BLaER1 treated with 17β-estradiol and CSF1 and Interleukin-3, amounts not matched to agents 10 nM and 100 nM (cell line): ENCODE data around the gene NUSAP1.
"Not testable (repeated sequence)": the region's sequence is repeated elsewhere in the genome, so short reads cannot be mapped to it uniquely, and the experiment has no call there.

Source experiments
- H3K27ac ChIP-seq, 11 experiments: shearing (Covaris generic); formaldehyde crosslinking; 2 replicates each; pipeline ENCODE4 v1.8.1; 2022
- H3K27me3 ChIP-seq, 11 experiments: shearing (Covaris generic); formaldehyde crosslinking; 2 replicates each; pipeline ENCODE4 v1.8.1; 2022
- H3K36me3 ChIP-seq, 11 experiments: shearing (Covaris generic); formaldehyde crosslinking; 2 replicates each; pipeline ENCODE4 v1.8.1; 2022
- H3K4me1 ChIP-seq, 10 experiments: shearing (Covaris generic); formaldehyde crosslinking; 2 replicates each; pipeline ENCODE4 v1.8.1; 2022
- H3K4me2 ChIP-seq, 11 experiments: shearing (Covaris generic); formaldehyde crosslinking; 2 replicates each; pipeline ENCODE4 v1.8.1; 2022
- H3K4me3 ChIP-seq, 10 experiments: shearing (Covaris generic); formaldehyde crosslinking; 2 replicates each; pipeline ENCODE4 v1.8.1; 2022
- H3K9ac ChIP-seq, 11 experiments: shearing (Covaris generic); formaldehyde crosslinking; 2 replicates each; pipeline ENCODE4 v1.8.1; 2022
- H3K9me3 ChIP-seq, 11 experiments: shearing (Covaris generic); formaldehyde crosslinking; replicated peaks in 1 of 11; 2 replicates each; pipeline ENCODE4 v1.8.1; 2022
- H4K20me1 ChIP-seq, 11 experiments: shearing (Covaris generic); formaldehyde crosslinking; 2 replicates each; pipeline ENCODE4 v1.8.1; 2022
- Cebpa-rat ChIP-seq, 11 experiments: shearing (Covaris generic); IDR thresholded peaks; 2 replicates each; pipeline ENCODE4 v1.8.1; 2022

NUSAP1 gene, protein sequence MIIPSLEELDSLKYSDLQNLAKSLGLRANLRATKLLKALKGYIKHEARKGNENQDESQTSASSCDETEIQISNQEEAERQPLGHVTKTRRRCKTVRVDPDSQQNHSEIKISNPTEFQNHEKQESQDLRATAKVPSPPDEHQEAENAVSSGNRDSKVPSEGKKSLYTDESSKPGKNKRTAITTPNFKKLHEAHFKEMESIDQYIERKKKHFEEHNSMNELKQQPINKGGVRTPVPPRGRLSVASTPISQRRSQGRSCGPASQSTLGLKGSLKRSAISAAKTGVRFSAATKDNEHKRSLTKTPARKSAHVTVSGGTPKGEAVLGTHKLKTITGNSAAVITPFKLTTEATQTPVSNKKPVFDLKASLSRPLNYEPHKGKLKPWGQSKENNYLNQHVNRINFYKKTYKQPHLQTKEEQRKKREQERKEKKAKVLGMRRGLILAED

DNA sequence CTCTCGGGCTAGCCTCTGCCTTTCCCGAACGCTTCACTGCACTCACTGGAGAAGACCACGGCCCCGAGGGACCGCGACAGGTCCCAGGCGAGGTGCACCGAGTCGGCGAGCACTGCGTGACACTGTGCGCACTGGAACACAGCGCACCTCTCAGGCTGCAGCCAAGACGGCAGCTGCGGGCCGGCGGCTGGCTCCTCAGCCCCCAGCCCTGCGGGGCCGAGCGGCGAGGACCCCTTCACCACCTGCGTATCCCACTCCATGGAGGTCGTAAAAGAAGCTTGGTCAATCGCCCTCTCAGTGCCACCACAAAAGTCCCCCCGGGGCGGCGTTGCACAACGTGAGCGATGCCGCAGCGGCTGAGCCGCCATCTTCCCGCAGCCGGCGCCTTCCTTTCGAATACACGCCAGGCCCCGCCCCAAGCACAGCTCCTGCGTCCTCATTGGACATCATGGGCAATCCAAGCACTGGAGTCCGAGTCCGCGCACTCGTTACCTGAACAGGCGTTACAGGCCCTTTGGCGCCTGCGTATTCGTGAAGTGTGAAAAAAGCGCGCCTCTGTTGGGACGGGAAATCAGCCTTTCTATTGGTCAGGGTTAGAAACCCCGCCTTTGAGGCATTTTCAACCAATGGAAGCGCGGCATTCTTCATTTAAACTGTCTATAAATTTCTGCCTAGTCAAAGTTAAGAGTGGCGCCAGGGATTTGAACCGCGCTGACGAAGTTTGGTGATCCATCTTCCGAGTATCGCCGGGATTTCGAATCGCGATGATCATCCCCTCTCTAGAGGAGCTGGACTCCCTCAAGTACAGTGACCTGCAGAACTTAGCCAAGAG, at the start of gene NUSAP1, which contains the start of gene OIP5:
Gene NUSAP1 (plus strand): TSS at position 688 of the 832 bp plus-strand sequence. CDS start 77 bp downstream, at position 765.
Gene OIP5 (minus strand): TSS at position 398 of the 832 bp plus-strand sequence. CDS start 30 bp downstream, at position 368.
- Histone ChIP-seq H3K27ac (peak within 1 kb of the TSS; percentile 50 to 98 (median 91); a peak in 21 of 22 replicates), H3K4me2 (peak within 1 kb of the TSS; percentile 81 to 95 (median 86)), H4K20me1 (peaks cover 0 to 24% (median 17%) of the 10 kb centered on the region in 11 experiments; a peak in 15 of 22 replicates), H3K9ac (peak within 1 kb of the TSS; percentile 85 to 97 (median 91)), H3K4me1 (peaks cover 15 to 41% (median 37%) of the 10 kb centered on the region in 10 experiments), H3K27me3 (no peaks in the 10 kb centered on the region), H3K9me3 (no peaks in the 10 kb centered on the region), H3K4me3 (peak within 1 kb of the TSS; percentile 73 to 87 (median 80)), H3K36me3 (peaks cover 0 to 42% (median 27%) of the 10 kb centered on the region in 11 experiments; a peak in 13 of 22 replicates)
- TF ChIP-seq Cebpa-rat (IDR thresholded peaks at IDR 0.05), result peak in 9 of 11 experiments; percentile 11 to 97 (median 81); a peak in 14 of 22 replicates

DNA sequence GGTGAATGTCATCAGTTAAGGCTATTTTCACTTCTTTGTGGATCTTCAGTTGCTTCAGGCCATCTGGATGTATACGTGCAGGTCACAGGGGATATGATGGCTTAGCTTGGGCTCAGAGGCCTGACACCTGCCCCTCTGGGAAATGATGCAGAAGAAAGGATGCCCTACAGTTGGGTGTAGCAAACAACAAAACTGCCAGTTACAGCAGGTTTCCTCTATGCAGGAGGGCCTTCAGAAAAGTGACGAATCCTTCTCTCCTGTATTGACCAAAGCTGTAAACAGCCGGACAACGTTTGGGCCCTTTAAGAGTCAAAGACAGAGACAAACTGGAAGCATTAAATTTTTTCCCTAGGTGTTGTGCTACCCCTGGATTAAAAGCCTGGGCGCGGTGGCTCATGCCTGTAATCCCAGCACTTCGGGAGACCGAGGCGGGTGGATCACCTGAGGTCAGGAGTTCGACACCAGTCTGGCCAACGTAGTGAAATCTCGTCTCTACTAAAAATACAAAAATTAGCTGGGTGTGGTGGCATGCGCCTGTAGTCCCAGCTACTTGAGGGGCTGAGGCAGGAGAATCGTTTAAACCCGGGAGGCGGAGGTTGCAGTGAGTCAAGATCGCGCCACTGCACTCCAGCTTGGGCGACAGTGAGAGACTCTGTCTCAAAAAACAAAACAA, 49.6 kb upstream of the NUSAP1 start:
- not testable (repeated sequence) for H3K27me3 ChIP-seq, H3K9me3 ChIP-seq
- H3K9ac ChIP-seq, result peak overlapping the region; percentile 69 to 97 (median 94)
- H3K36me3 ChIP-seq, result peaks cover 45 to 61% (median 52%) of the 10 kb centered on the region in 11 experiments
- H3K4me3 ChIP-seq, result peak overlapping the region; percentile 87 to 97 (median 92); a peak in 19 of 20 replicates
- H3K4me1 ChIP-seq, result peaks cover 37 to 57% (median 52%) of the 10 kb centered on the region in 10 experiments
- peaks cover 3 to 22% (median 9%) of the 10 kb centered on the region in 11 experiments; a peak in 15 of 22 replicates for H4K20me1 ChIP-seq
- H3K4me2 ChIP-seq, result peak overlapping the region; percentile 65 to 86 (median 77)
- peak overlapping the region; percentile 79 to 96 (median 93) for H3K27ac ChIP-seq

DNA sequence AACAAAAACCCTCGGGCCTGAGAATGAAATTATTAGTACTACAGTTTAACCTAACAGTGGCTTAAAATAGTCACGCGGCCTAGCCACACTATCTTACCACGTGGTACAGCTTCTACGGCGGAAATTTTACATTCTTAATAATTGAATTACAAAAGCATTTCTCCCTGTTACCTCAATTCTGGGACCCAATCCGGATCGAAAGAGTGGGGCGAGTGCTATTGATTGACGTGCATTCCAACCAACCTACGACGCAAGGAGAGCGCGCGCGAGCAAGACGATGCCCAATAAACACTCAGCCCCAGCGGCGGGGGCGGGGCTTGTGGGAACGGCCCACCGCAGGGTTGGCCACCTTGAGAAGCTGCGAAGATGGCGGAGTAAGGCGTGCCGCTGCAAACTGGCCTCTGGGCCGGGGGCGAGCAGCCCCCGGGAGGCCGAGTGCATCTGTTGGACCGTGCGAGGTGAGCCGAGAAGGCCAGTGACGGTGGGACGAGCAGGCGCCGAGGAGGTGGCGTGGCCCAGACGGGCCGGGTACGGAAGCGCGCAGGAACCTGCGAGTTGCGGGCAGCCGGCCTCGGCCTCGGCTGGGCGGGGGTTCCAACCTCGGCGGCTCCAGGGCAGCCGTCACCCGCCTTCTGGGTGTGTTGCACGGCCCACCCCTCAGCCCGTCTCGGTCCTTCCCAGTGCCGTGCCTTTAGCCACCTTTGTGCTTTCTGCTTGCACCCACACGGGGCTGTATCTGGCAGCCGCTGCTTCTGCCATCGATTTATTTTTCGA, 48.8 kb upstream of the NUSAP1 start:
- H3K4me2 ChIP-seq, result peak overlapping the region; percentile 83 to 98 (median 89)
- peak overlapping the region; percentile 87 to 97 (median 92) for H3K4me3 ChIP-seq
- peak overlapping the region; percentile 91 to 97 (median 94) for H3K9ac ChIP-seq
- peak overlapping the region; percentile 79 to 96 (median 93) for H3K27ac ChIP-seq
- no peaks in the 10 kb centered on the region for H3K27me3 ChIP-seq
- peaks cover 44 to 65% (median 59%) of the 10 kb centered on the region in 10 experiments for H3K4me1 ChIP-seq
- peaks cover 45 to 62% (median 54%) of the 10 kb centered on the region in 11 experiments for H3K36me3 ChIP-seq
- no peak for TF ChIP-seq Cebpa-rat (IDR thresholded peaks at IDR 0.05)
- peaks cover 5 to 30% (median 16%) of the 10 kb centered on the region in 11 experiments; a peak in 15 of 22 replicates for H4K20me1 ChIP-seq
- H3K9me3 ChIP-seq, result no peaks in the 10 kb centered on the region

DNA sequence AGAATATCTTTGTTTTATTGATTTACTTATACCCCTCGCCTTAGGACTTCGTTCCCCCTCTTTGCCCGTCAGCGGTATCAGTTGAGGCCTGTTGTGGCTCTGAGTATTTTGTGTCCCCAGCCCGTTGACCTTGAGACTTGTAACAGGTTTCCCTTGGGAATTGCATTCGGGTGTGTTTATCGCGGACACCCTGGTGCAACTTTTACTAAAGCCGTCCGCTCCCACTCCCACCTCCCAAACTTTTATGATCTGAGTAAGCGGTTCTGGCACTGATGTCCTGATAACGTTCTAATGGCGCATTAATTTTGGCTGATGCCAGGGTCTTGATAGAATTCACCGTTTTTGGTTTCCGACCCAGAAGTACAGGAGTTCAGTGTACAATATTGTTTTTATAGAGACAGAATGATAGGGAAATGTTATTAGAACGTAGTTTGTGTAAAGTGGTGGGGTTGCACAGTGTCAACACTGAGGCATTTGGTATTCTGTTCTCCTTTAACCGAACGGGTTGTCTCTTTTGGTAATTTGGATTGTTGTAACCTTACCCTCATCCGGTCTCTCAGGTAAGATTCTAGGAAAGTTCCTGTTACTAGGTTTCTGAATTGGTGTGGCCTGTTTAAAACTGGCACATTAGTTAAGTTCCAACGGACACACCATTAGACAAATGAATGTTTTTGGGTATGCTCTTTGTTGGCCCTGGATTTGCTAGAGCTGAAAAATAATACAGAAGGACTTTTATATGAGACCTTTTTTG, 48.1 kb upstream of the NUSAP1 start:
- H3K9ac ChIP-seq, result peak overlapping the region; percentile 91 to 97 (median 94)
- peak overlapping the region; percentile 83 to 98 (median 89) for H3K4me2 ChIP-seq
- H3K27me3 ChIP-seq, result no peaks in the 10 kb centered on the region
- no peaks in the 10 kb centered on the region for H3K9me3 ChIP-seq
- peaks cover 43 to 60% (median 52%) of the 10 kb centered on the region in 11 experiments for H3K36me3 ChIP-seq
- peaks cover 47 to 69% (median 62%) of the 10 kb centered on the region in 10 experiments for H3K4me1 ChIP-seq
- peaks cover 5 to 34% (median 20%) of the 10 kb centered on the region in 11 experiments; a peak in 15 of 22 replicates for H4K20me1 ChIP-seq
- TF ChIP-seq Cebpa-rat (IDR thresholded peaks at IDR 0.05), result no peak
- H3K27ac ChIP-seq, result peak overlapping the region; percentile 76 to 96 (median 93)
- H3K4me3 ChIP-seq, result peak overlapping the region; percentile 87 to 97 (median 92)

DNA sequence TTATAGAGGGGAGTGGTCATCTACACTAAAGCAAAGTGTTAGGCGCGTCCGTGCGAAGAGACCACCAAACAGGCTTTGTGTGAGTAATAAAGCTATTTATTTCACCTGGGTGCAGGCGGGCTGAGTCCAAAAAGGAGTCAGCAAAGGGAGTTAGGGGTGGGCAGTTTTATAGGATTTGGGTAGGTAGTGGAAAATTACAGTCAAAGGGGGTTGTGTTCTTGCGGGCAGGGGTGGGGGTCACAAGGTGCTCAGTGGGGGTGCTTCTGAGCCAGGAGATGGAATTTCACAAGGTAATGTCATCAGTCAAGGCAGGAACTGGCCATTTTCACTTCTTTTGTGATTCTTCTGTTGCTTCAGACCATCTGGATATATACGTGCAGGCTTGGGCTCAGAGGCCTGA, 47.4 kb upstream of the NUSAP1 start:
- Histone ChIP-seq H3K36me3 (peaks cover 39 to 58% (median 50%) of the 10 kb centered on the region in 11 experiments), H3K4me1 (peaks cover 50 to 73% (median 68%) of the 10 kb centered on the region in 10 experiments), H3K27ac (peak overlapping the region; percentile 76 to 96 (median 93))

DNA sequence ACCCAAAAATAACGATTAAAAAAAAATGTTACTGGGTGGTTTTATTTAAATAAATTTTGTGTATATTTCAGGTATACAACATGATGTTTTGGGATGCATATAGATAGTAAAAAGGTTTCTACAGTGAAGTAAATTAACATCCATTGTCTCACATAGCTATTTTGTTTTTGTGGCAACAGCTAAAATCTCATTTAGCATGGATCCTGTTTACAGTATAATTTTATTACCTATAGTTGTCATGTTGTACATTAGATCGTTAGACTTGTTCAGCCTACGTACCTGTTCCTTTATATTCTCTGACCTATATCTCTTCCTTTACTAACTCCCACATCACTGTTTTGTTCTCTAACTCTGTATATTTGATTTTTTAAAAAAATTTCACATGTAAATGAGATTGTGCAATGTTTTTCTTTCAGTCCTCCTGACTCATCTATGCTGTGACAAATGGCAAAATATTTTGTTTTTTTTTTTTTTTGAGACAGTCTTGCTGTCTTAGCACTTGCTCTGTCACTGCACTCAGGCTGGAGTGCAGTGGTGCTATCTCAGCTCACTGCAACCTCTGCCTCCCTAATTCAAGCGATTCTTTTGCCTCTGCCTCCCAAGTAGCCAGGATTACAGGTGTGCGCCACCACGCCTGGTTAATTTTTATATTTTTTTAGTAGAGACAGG, 45.9 kb upstream of the NUSAP1 start:
- Histone ChIP-seq H3K4me2 (peak overlapping the region; percentile 83 to 98 (median 89)), H3K4me3 (peak overlapping the region in 3 of 10 experiments; percentile 18 to 87 (median 28); a peak in 2 of 20 replicates), H3K27me3 (no peaks in the 10 kb centered on the region), H3K9ac (peak overlapping the region; percentile 18 to 96 (median 92); a peak in 12 of 22 replicates), H3K9me3 (no peaks in the 10 kb centered on the region), H3K4me1 (peaks cover 64 to 75% (median 74%) of the 10 kb centered on the region in 10 experiments), H3K36me3 (peaks cover 40 to 67% (median 57%) of the 10 kb centered on the region in 11 experiments), H4K20me1 (peaks cover 17 to 49% (median 33%) of the 10 kb centered on the region in 11 experiments; a peak in 15 of 22 replicates), H3K27ac (peak overlapping the region in 8 of 11 experiments; percentile 27 to 94 (median 41); a peak in 14 of 22 replicates)
- peak in 4 of 11 experiments; percentile 21 to 73 (median 58); a peak in 6 of 22 replicates for TF ChIP-seq Cebpa-rat (IDR thresholded peaks at IDR 0.05)

More for the DNA sequence above, 47.4 kb upstream of the NUSAP1 start:
- Histone ChIP-seq H4K20me1 (peaks cover 10 to 36% (median 23%) of the 10 kb centered on the region in 11 experiments; a peak in 15 of 22 replicates), H3K9ac (peak overlapping the region; percentile 91 to 97 (median 94)), H3K4me3 (peak overlapping the region; percentile 87 to 97 (median 92)), H3K4me2 (peak overlapping the region; percentile 83 to 98 (median 89)), H3K27me3 (no peaks in the 10 kb centered on the region), H3K9me3 (no peaks in the 10 kb centered on the region)
- no peak for TF ChIP-seq Cebpa-rat (IDR thresholded peaks at IDR 0.05)
